Astrocyte (in vitro differentiated cells and primary cell): ENCODE data around the gene SUSD4. TPM values are rescaled to one million over a fixed set of nuclear protein-coding genes. Genes with fewer than 3 reads are reported as not detected.

ENCODE experiments used
- DNase-seq: peaks from one replicate; pipeline ENCODE4 v3.0.0-alpha.2; 2010; ENCODE audit warnings: low read depth
- FAIRE-seq: peaks from 2 replicates; lab custom pipeline; 2011; peaks lifted over from hg19 to GRCh38; lab: Jason Lieb, UNC
- H2AFZ ChIP-seq: 2 replicates; pipeline ENCODE4 v1.6.0; 2012; ENCODE audit warnings: low read depth, low read length, inconsistent platforms
- H3K27ac ChIP-seq: 2 replicates; pipeline ENCODE4 v1.5.1; 2011; ENCODE audit warnings: low read depth, low read length, inconsistent platforms
- H3K27me3 ChIP-seq: 2 replicates; pipeline ENCODE4 v1.6.0; 2011; ENCODE audit warnings: low read length, inconsistent platforms; ENCODE audit not compliant: insufficient read depth
- H3K36me3 ChIP-seq: 2 replicates; pipeline ENCODE4 v1.5.1; 2011; ENCODE audit warnings: low read length, inconsistent platforms; ENCODE audit not compliant: insufficient read depth
- H3K4me1 ChIP-seq: 2 replicates; pipeline ENCODE4 v1.5.1; 2011; ENCODE audit warnings: low read length, inconsistent platforms; ENCODE audit not compliant: insufficient read depth
- H3K4me2 ChIP-seq: 2 replicates; pipeline ENCODE4 v1.6.0; 2012; ENCODE audit warnings: low read length, inconsistent platforms
- H3K4me3 ChIP-seq: 2 replicates; pipeline ENCODE4 v1.5.1; 2011; ENCODE audit warnings: low read depth, mild to moderate bottlenecking, low read length, inconsistent platforms; ENCODE audit not compliant: insufficient read depth
- H3K79me2 ChIP-seq: 2 replicates; pipeline ENCODE4 v1.6.0; 2012; ENCODE audit warnings: mild to moderate bottlenecking, low read length, inconsistent platforms; ENCODE audit not compliant: insufficient read depth
- H3K9ac ChIP-seq: 2 replicates; pipeline ENCODE4 v1.6.0; 2012; ENCODE audit warnings: mild to moderate bottlenecking, low read length, inconsistent platforms
- H3K9me3 ChIP-seq: 2 replicates; pipeline ENCODE4 v1.5.1; 2012; ENCODE audit warnings: low read depth, mild to moderate bottlenecking, low read length, inconsistent platforms; ENCODE audit not compliant: insufficient read depth
- H4K20me1 ChIP-seq: 2 replicates; pipeline ENCODE4 v1.6.0; 2012; ENCODE audit warnings: low read length, inconsistent platforms; ENCODE audit not compliant: insufficient read depth
- H3K27ac Mint-ChIP-seq: one replicate; pipeline ENCODE4 v1.8.0; 2021; ENCODE audit warnings: mild to moderate bottlenecking, mixed read lengths; ENCODE audit not compliant: unreplicated experiment
- H3K27me3 Mint-ChIP-seq: one replicate; pipeline ENCODE4 v1.8.0; 2021; ENCODE audit warnings: low read depth, mixed read lengths; ENCODE audit not compliant: unreplicated experiment
- H3K36me3 Mint-ChIP-seq: one replicate; pipeline ENCODE4 v1.8.0; 2021; ENCODE audit warnings: low read depth, mixed read lengths; ENCODE audit not compliant: unreplicated experiment
- H3K4me1 Mint-ChIP-seq: one replicate; pipeline ENCODE4 v1.8.0; 2021; ENCODE audit warnings: low read depth, mixed read lengths; ENCODE audit not compliant: unreplicated experiment
- H3K4me3 Mint-ChIP-seq: one replicate; pipeline ENCODE4 v1.8.0; 2021; ENCODE audit warnings: mild to moderate bottlenecking, moderate library complexity, mixed read lengths; ENCODE audit not compliant: unreplicated experiment
- H3K9me3 Mint-ChIP-seq: one replicate; pipeline ENCODE4 v1.8.0; 2021; ENCODE audit warnings: mild to moderate bottlenecking, mixed read lengths; ENCODE audit not compliant: unreplicated experiment
- EZH2 ChIP-seq: IDR thresholded peaks from 2 replicates; pipeline ENCODE4 v1.6.1; 2012; ENCODE audit warnings: mild to moderate bottlenecking, low read length, inconsistent platforms; ENCODE audit not compliant: insufficient read depth
- total RNA-seq: library from RNA; stranded (reverse); gene quantifications from 2 replicates; pipeline ENCODE4 v1.2.1, GENCODE V29; 2021
- TF ChIP-seq, protein P1 (sequence below): IDR thresholded peaks from 2 replicates; pipeline ENCODE4 v1.5.1; 2011; ENCODE audit warnings: low read depth, mild to moderate bottlenecking, inconsistent platforms, low read length, moderate library complexity; ENCODE audit not compliant: insufficient read depth

SUSD4 gene
- total RNA-seq, 1 donor from 2014 or later: 9.2 TPM

DNA sequence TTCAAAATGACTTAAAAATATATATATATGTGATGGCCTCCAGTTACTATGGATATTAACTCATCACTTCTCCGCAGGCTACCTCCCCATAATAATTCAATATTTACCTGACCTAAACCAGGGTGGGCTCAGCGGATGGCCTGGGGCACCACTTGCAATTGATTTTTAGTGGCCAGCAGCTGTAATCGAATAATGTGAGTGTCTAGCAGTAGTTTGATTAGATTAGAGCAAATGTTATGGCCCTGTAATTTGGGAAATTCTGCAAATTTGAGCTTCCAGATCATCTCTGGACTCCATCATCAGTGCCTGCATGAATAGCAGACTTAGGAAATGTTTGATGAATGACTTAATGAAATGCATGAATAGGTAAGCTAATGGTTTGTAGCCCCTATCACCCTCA, 14.7 kb downstream of the SUSD4 start:
- H3K36me3 ChIP-seq: no peaks in the 10 kb centered on the region
- no peaks in the 10 kb centered on the region for H3K79me2 ChIP-seq
- H3K27ac ChIP-seq: no peak overlapping the region
- peaks cover 24% of the 10 kb centered on the region for H3K27me3 Mint-ChIP-seq
- H3K36me3 Mint-ChIP-seq: peaks cover 9% of the 10 kb centered on the region
- H3K27ac Mint-ChIP-seq: no peak overlapping the region
- H3K4me2 ChIP-seq: no peak overlapping the region
- TF ChIP-seq, protein P1, sequence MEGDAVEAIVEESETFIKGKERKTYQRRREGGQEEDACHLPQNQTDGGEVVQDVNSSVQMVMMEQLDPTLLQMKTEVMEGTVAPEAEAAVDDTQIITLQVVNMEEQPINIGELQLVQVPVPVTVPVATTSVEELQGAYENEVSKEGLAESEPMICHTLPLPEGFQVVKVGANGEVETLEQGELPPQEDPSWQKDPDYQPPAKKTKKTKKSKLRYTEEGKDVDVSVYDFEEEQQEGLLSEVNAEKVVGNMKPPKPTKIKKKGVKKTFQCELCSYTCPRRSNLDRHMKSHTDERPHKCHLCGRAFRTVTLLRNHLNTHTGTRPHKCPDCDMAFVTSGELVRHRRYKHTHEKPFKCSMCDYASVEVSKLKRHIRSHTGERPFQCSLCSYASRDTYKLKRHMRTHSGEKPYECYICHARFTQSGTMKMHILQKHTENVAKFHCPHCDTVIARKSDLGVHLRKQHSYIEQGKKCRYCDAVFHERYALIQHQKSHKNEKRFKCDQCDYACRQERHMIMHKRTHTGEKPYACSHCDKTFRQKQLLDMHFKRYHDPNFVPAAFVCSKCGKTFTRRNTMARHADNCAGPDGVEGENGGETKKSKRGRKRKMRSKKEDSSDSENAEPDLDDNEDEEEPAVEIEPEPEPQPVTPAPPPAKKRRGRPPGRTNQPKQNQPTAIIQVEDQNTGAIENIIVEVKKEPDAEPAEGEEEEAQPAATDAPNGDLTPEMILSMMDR: no peak
- no peak for TF ChIP-seq EZH2
- no peak overlapping the region for H3K9ac ChIP-seq
- H3K27me3 ChIP-seq: peaks cover 26% of the 10 kb centered on the region
- FAIRE-seq: no peak
- no peak overlapping the region for H3K4me3 Mint-ChIP-seq
- DNase-seq: no peak
- no peaks in the 10 kb centered on the region for H4K20me1 ChIP-seq
- no peaks in the 10 kb centered on the region for H3K4me1 ChIP-seq
- peaks cover 2% of the 10 kb centered on the region for H3K4me1 Mint-ChIP-seq
- no peak overlapping the region for H2AFZ ChIP-seq
- H3K9me3 Mint-ChIP-seq: peaks cover 3% of the 10 kb centered on the region
- no peaks in the 10 kb centered on the region for H3K9me3 ChIP-seq
- no peak overlapping the region for H3K4me3 ChIP-seq

DNA sequence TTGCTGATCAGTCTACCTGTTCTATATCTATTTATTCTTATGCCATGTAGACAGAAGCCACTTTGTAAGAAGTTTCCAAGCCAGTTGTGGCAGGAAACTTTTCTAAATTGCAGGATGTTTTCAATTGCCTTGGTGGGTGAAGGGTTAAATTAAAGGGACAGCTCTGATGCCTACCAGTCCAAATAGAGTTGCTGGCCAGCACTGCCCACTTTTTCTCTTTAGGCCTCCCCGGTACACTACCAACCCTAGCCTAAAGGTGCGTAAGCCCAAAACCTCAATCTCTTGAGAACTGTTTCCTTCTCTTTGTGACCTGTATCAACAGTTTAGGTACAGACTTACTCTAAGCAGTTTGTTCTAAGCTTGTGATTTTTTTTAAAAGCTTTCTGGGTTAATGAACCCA, 15.5 kb downstream of the SUSD4 start:
- Mint-ChIP-seq H3K9me3 (peaks cover 3% of the 10 kb centered on the region), H3K27ac (no peak overlapping the region), H3K4me3 (no peak overlapping the region), H3K4me1 (peaks cover 7% of the 10 kb centered on the region), H3K27me3 (peaks cover 23% of the 10 kb centered on the region), H3K36me3 (peaks cover 9% of the 10 kb centered on the region)
- no peaks in the 10 kb centered on the region for H3K9me3 ChIP-seq
- H3K36me3 ChIP-seq: no peaks in the 10 kb centered on the region
- DNase-seq: no peak
- no peak overlapping the region for H3K9ac ChIP-seq
- no peaks in the 10 kb centered on the region for H4K20me1 ChIP-seq
- no peaks in the 10 kb centered on the region for H3K79me2 ChIP-seq
- TF ChIP-seq EZH2: no peak
- TF ChIP-seq, protein P1: no peak
- no peaks in the 10 kb centered on the region for H3K4me1 ChIP-seq
- H3K4me3 ChIP-seq: no peak overlapping the region
- H3K4me2 ChIP-seq: no peak overlapping the region
- no peak overlapping the region for H2AFZ ChIP-seq
- no peak overlapping the region for H3K27ac ChIP-seq
- FAIRE-seq: no peak
- peaks cover 21% of the 10 kb centered on the region for H3K27me3 ChIP-seq

DNA sequence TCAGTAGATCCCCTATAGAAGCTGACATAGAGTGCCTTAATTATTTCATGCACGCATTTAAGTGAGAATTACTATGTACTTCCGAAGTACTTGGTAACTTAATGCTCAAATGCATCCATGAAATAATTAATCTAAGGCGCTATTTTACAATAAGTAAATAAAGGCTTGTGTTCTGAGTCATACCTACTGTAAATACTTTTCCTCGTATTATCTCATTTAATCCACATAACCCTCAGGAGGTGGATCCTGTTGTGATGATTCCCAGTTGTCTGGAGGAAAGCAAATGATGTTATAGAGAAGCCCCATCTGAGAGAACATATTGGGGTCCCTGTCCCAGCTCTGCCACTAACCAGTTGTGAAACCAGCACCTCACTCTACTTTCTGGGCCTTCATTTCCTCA, 16.4 kb downstream of the SUSD4 start:
- Histone ChIP-seq H3K4me3 (no peak overlapping the region), H3K27ac (no peak overlapping the region), H3K9ac (no peak overlapping the region), H3K9me3 (no peaks in the 10 kb centered on the region), H3K4me1 (no peaks in the 10 kb centered on the region), H4K20me1 (no peaks in the 10 kb centered on the region), H3K27me3 (peaks cover 12% of the 10 kb centered on the region), H3K36me3 (no peaks in the 10 kb centered on the region), H2AFZ (no peak overlapping the region), H3K79me2 (no peaks in the 10 kb centered on the region), H3K4me2 (no peak overlapping the region)
- Mint-ChIP-seq H3K27me3 (peaks cover 14% of the 10 kb centered on the region), H3K27ac (no peak overlapping the region), H3K4me1 (peaks cover 7% of the 10 kb centered on the region), H3K36me3 (peaks cover 6% of the 10 kb centered on the region), H3K9me3 (peaks cover 3% of the 10 kb centered on the region), H3K4me3 (no peak overlapping the region)
- FAIRE-seq (no peak), DNase-seq (no peak)
- TF ChIP-seq, protein P1: no peak
